NCI-H2081 treated with DMSO at 0.1 percent for 48 hours (cell line): ENCODE results near the gene KLRF1.

Experiments used
- DNase-seq: peaks from one replicate; lab custom pipeline; 2025; lab: John Stamatoyannopoulos, UW

Gene KLRF1

GRCh38 chr12:9827209-9827888 is at the start of gene KLRF1:
Gene KLRF1, plus strand, starts transcription at chr12:9827481. Its CDS starts 64 bp downstream, at chr12:9827545.
- no peak for DNase-seq

GRCh38 chr12:9779209-9779608 is 48.1 kb upstream of the KLRF1 start:
- DNase-seq = no peak

- no peak for DNase-seq
Observed at GRCh38 chr12:9781360-9781759, 45.9 kb upstream of the KLRF1 start.

- no peak for DNase-seq
Observed at GRCh38 chr12:9782547-9783382, 44.5 kb upstream of the KLRF1 start.

GRCh38 chr12:9784326-9784725 is 43.0 kb upstream of the KLRF1 start:
- no peak for DNase-seq

GRCh38 chr12:9784816-9785215 is 42.5 kb upstream of the KLRF1 start:
- no peak for DNase-seq

GRCh38 chr12:9786726-9787717 is 40.3 kb upstream of the KLRF1 start:
- no peak for DNase-seq

GRCh38 chr12:9792185-9792900 is 34.9 kb upstream of the KLRF1 start:
- no peak for DNase-seq

GRCh38 chr12:9792961-9793617 is 34.2 kb upstream of the KLRF1 start:
- no peak for DNase-seq

- no peak for DNase-seq
Observed at GRCh38 chr12:9793779-9794395, 33.4 kb upstream of the KLRF1 start.

- no peak for DNase-seq
Observed at GRCh38 chr12:9794484-9795093, 32.7 kb upstream of the KLRF1 start.

- DNase-seq = no peak
Observed at GRCh38 chr12:9795945-9796344, 31.3 kb upstream of the KLRF1 start.

GRCh38 chr12:9796346-9796745 is 30.9 kb upstream of the KLRF1 start:
- DNase-seq = no peak

- DNase-seq = no peak
Observed at GRCh38 chr12:9796971-9797370, 30.3 kb upstream of the KLRF1 start.

- no peak for DNase-seq
Observed at GRCh38 chr12:9797722-9798619, 29.3 kb upstream of the KLRF1 start.

- DNase-seq = no peak
Observed at GRCh38 chr12:9799961-9800360, 27.3 kb upstream of the KLRF1 start.

- DNase-seq = no peak
Observed at GRCh38 chr12:9805883-9806282, 21.4 kb upstream of the KLRF1 start.

- DNase-seq = no peak
Observed at GRCh38 chr12:9806714-9807113, 20.6 kb upstream of the KLRF1 start.

- no peak for DNase-seq
Observed at GRCh38 chr12:9808504-9808903, 18.8 kb upstream of the KLRF1 start.
